K562 (cell line): ENCODE measurements around the gene HDAC7. TPM values are rescaled to one million over a fixed set of nuclear protein-coding genes. Genes with fewer than 3 reads are reported as not detected.

ENCODE experiments used
- ATAC-seq: fragments of 200-7000 bp; cut with Tn5 transposase; 3 replicates; pipeline ENCODE4 v1.9.1; 2020; ENCODE audit warnings: moderate library complexity
- BruUV-seq: library from RNA; stranded (reverse); fragments of 400-500 nt; replicated peaks from 2 replicates; lab custom pipeline; 2021; lab: Mats Ljungman, UMichigan
- CTCF ChIA-PET: fragments of 300-600 bp; formaldehyde crosslinking; extraction: SDS; loops from one replicate; lab custom pipeline; 2021; ENCODE audit warnings: low intra/inter-chr PET ratio; lab: Yijun Ruan, JAX
- POLR2A ChIA-PET: fragments of 300-600, 350-650 bp; sonication (Branson Sonifier 250); formaldehyde crosslinking; extraction: SDS; loops from one replicate; lab custom pipeline; 2021; ENCODE audit warnings: antibody characterized with exemption, inconsistent platforms; lab: Yijun Ruan, JAX
- DNase-seq, 4 experiments: peaks; one replicate each; pipeline versions ENCODE4 v3.0.0 to v3.0.0-alpha.2; 2011 to 2018; ENCODE audit warnings: low spot score in 3 of 4, mixed read lengths in 3 of 4; ENCODE audit errors: extremely low read depth in 1 of 4
- FAIRE-seq: peaks from 2 replicates; lab custom pipeline; 2011; peaks lifted over from hg19 to GRCh38; lab: Jason Lieb, UNC
- H2AFZ ChIP-seq: 2 replicates; pipeline ENCODE4 v1.6.0; 2011; ENCODE audit warnings: low read depth, low read length, control low read depth, inconsistent platforms
- H3K27ac ChIP-seq: fragments of 200-600 bp; 3 replicates; pipeline ENCODE4 v1.8.0; 2011; ENCODE audit warnings: low read depth, mild to moderate bottlenecking, control low read depth, inconsistent platforms, low read length, moderate library complexity, mixed read lengths; ENCODE audit errors: extremely low read depth
- H3K27me3 ChIP-seq, 2 experiments: fragments of 300-600 bp in 1 of 2; 2 replicates in 1 of 2; 3 replicates in 1 of 2; pipeline versions ENCODE4 v1.6.0 to v1.8.0; 2011; ENCODE audit warnings: inconsistent platforms in 2 of 2, low read length in 2 of 2, mild to moderate bottlenecking in 1 of 2, mixed read lengths in 1 of 2, moderate library complexity in 1 of 2; ENCODE audit not compliant: control insufficient read depth in 2 of 2, insufficient read depth in 2 of 2
- H3K36me3 ChIP-seq: fragments of 300-600 bp; 3 replicates; pipeline ENCODE4 v1.8.0; 2011; ENCODE audit warnings: mild to moderate bottlenecking, low read length, inconsistent platforms; ENCODE audit not compliant: control insufficient read depth, insufficient read depth
- H3K4me1 ChIP-seq, 2 experiments: fragments of 200-600 bp in 1 of 2; replicated peaks in 1 of 2; 2 replicates in 1 of 2; 3 replicates in 1 of 2; pipeline versions ENCODE4 v1.5.1 to v1.8.0; 2011; ENCODE audit warnings: inconsistent platforms in 2 of 2, low read length in 2 of 2, mild to moderate bottlenecking in 1 of 2, mixed read lengths in 1 of 2, moderate library complexity in 1 of 2; ENCODE audit not compliant: control insufficient read depth in 2 of 2, insufficient read depth in 2 of 2
- H3K4me2 ChIP-seq: 2 replicates; pipeline ENCODE4 v1.6.1; 2011; ENCODE audit warnings: low read length, control low read depth, inconsistent platforms, mixed read lengths; ENCODE audit not compliant: insufficient read depth
- H3K4me3 ChIP-seq: fragments of 200-600 bp; sonication (generic), shearing (Covaris generic); 2 replicates; pipeline ENCODE4 v1.5.1; 2016; ENCODE audit warnings: control low read depth, inconsistent platforms
- H3K79me2 ChIP-seq: fragments of 200-600 bp; 3 replicates; pipeline ENCODE4 v1.8.0; 2011; ENCODE audit warnings: low read length, inconsistent platforms; ENCODE audit not compliant: control insufficient read depth, insufficient read depth
- H3K9ac ChIP-seq, 2 experiments: 2 replicates each; pipeline versions ENCODE4 v1.6.0 to v1.6.1; 2011; ENCODE audit warnings: low read depth in 2 of 2, low read length in 2 of 2, control low read depth in 1 of 2, inconsistent platforms in 1 of 2, mild to moderate bottlenecking in 1 of 2, mixed read lengths in 1 of 2; ENCODE audit not compliant: insufficient read depth in 1 of 2
- H3K9me1 ChIP-seq: one replicate; pipeline ENCODE4 v1.6.0; 2011; ENCODE audit warnings: inconsistent platforms, mild to moderate bottlenecking, low read length, moderate library complexity; ENCODE audit not compliant: control insufficient read depth, insufficient read depth
- H3K9me3 ChIP-seq: replicated peaks from 2 replicates; pipeline ENCODE4 v1.5.1; 2011; ENCODE audit warnings: low read depth, low read length, inconsistent platforms; ENCODE audit not compliant: control insufficient read depth, insufficient read depth
- H4K20me1 ChIP-seq: replicated peaks from 2 replicates; pipeline ENCODE4 v1.6.1; 2011; ENCODE audit warnings: low read length, inconsistent platforms, mixed read lengths; ENCODE audit not compliant: control insufficient read depth, insufficient read depth
- ERF ChIP-seq: fragments of 450-650 bp; formaldehyde crosslinking; IDR thresholded peaks from 2 replicates; pipeline ENCODE4 v1.4.0; 2020; ENCODE audit warnings: mild to moderate bottlenecking, mixed read lengths
- FOXA3 ChIP-seq, 2 experiments: fragments of 450-650 bp in 1 of 2; sonication (generic) in 1 of 2; formaldehyde crosslinking; IDR thresholded peaks in 1 of 2; conservative IDR thresholded peaks in 1 of 2; 2 replicates each; pipeline versions ENCODE4 v1.4.0 to v1.8.0; 2020 to 2022; ENCODE audit warnings: mild to moderate bottlenecking in 2 of 2, missing genetic modification reagents in 1 of 2
- GABPA ChIP-seq: fragments of 200-800 bp; sonication (Bioruptor generic); conservative IDR thresholded peaks from 2 replicates; pipeline ENCODE4 v1.6.1; 2016; ENCODE audit warnings: low read depth, missing genetic modification characterization, missing compliant biosample characterization
- HSF4 ChIP-seq: fragments of 250-450 bp; sonication (Bioruptor Pico); IDR thresholded peaks from 2 replicates; pipeline ENCODE4 v2.1.2; 2022; ENCODE audit warnings: mild to moderate bottlenecking, moderate library complexity, borderline replicate concordance
- KDM4B ChIP-seq, 2 experiments: fragments of 450-650 bp in 1 of 2; sonication (generic) in 1 of 2; IDR thresholded peaks; 2 replicates each; pipeline ENCODE4 v1.6.1; 2016 to 2017; ENCODE audit warnings: borderline replicate concordance in 2 of 2, antibody characterized with exemption in 1 of 2, low read depth in 1 of 2, mild to moderate bottlenecking in 1 of 2
- KLF1 ChIP-seq: fragments of 450-650 bp; IDR thresholded peaks from 2 replicates; pipeline ENCODE4 v1.6.1; 2016; ENCODE audit warnings: missing genetic modification characterization, missing compliant biosample characterization
- RBBP5 ChIP-seq: fragments of 200-600 bp; sonication (generic); IDR thresholded peaks from 2 replicates; pipeline ENCODE4 v1.6.1; 2012; ENCODE audit warnings: borderline replicate concordance, mild to moderate bottlenecking, low read length, control low read depth, inconsistent platforms; ENCODE audit not compliant: insufficient read depth, poor library complexity, severe bottlenecking
- TRIM28 ChIP-seq: fragments of 450-650 bp; IDR thresholded peaks from 2 replicates; pipeline ENCODE4 v1.6.1; 2017
- WGBS: fragments of 100-300 bp; shearing (Covaris generic); methylation state at CpG from one replicate; pipeline ENCODE4 v1.1.6; 2016; ENCODE audit warnings: low coverage, mixed read lengths; ENCODE audit not compliant: insufficient coverage; ENCODE audit errors: missing lambda C conversion rate; 5-methylcytosine and 5-hydroxymethylcytosine counted together
- in situ Hi-C: fragments of 300-500 bp; cut with MboI; formaldehyde crosslinking; loops from 4 replicates; pipeline ENCODE4 v1.15.0; 2018; ENCODE audit warnings: inconsistent platforms, mixed read lengths
- intact Hi-C: fragments of 100-400 bp; cut with micrococcal nuclease; formaldehyde crosslinking; loops from 2 replicates; pipeline ENCODE4 v1.14.2; 2022
- polyA plus RNA-seq, 8 experiments: library from polyadenylated mRNA; depleted of rRNA in 4 of 8; stranded (reverse) in 5 of 8; unstranded in 3 of 8; fragments of >200 nt; fragmentation: Nextera tagmentation in 2 of 8; fragmentation: Illumina TruSeq in 1 of 8; extraction: Ambion mirVana in 2 of 8; extraction: Trizol in 1 of 8; gene quantifications; 2 replicates each; pipeline versions ENCODE4 v1.2.1 to v1.2.3, GENCODE V29; 2011 to 2014; ENCODE audit warnings: inconsistent platforms in 1 of 8, missing spikeins in 1 of 8
- total RNA-seq, 7 experiments: library from RNA; depleted of rRNA in 6 of 7; stranded (reverse); fragments of >200 nt in 6 of 7; fragmentation: Illumina TruSeq in 2 of 7; extraction: Trizol in 2 of 7; gene quantifications; 2 replicates each; pipeline versions ENCODE4 v1.2.1 to v1.2.3, GENCODE V29; 2011 to 2021; ENCODE audit warnings: low replicate concordance in 1 of 7
- TF ChIP-seq, protein P1 (sequence below): fragments of 250-450 bp; sonication (Bioruptor Pico); IDR thresholded peaks from 2 replicates; pipeline ENCODE4 v1.8.0; 2021; ENCODE audit warnings: moderate library complexity, mild to moderate bottlenecking, inconsistent platforms
- TF ChIP-seq, protein P2 (sequence below): sonication (generic); formaldehyde crosslinking; IDR thresholded peaks from 2 replicates; pipeline ENCODE4 v1.9.0; 2022; ENCODE audit warnings: mild to moderate bottlenecking, missing genetic modification reagents
- TF ChIP-seq, protein P3 (sequence below), 2 experiments: fragments of 200-800 bp in 1 of 2; sonication (Bioruptor generic) in 1 of 2; sonication (generic) in 1 of 2; formaldehyde crosslinking in 1 of 2; IDR thresholded peaks in 1 of 2; conservative IDR thresholded peaks in 1 of 2; 2 replicates each; pipeline versions ENCODE4 v1.5.0 to v1.6.1; 2016 to 2020; ENCODE audit warnings: missing compliant biosample characterization in 1 of 2, missing genetic modification characterization in 1 of 2, missing genetic modification reagents in 1 of 2
- TF ChIP-seq, protein P4 (sequence below): sonication (generic); formaldehyde crosslinking; IDR thresholded peaks from 2 replicates; pipeline ENCODE4 v1.8.0; 2022; ENCODE audit warnings: mild to moderate bottlenecking, missing genetic modification reagents
- TF ChIP-seq, protein P5 (sequence below): fragments of 450-650 bp; formaldehyde crosslinking; IDR thresholded peaks from 2 replicates; pipeline ENCODE4 v1.4.0; 2022; ENCODE audit warnings: missing genetic modification characterization

HDAC7 gene
- total and polyA plus RNA-seq, 9 of the 15 experiments (the other 6 are each of a cell fraction or from before 2014, with no cell fraction given), result 2.5 to 129 (median 31.1) TPM

DNA sequence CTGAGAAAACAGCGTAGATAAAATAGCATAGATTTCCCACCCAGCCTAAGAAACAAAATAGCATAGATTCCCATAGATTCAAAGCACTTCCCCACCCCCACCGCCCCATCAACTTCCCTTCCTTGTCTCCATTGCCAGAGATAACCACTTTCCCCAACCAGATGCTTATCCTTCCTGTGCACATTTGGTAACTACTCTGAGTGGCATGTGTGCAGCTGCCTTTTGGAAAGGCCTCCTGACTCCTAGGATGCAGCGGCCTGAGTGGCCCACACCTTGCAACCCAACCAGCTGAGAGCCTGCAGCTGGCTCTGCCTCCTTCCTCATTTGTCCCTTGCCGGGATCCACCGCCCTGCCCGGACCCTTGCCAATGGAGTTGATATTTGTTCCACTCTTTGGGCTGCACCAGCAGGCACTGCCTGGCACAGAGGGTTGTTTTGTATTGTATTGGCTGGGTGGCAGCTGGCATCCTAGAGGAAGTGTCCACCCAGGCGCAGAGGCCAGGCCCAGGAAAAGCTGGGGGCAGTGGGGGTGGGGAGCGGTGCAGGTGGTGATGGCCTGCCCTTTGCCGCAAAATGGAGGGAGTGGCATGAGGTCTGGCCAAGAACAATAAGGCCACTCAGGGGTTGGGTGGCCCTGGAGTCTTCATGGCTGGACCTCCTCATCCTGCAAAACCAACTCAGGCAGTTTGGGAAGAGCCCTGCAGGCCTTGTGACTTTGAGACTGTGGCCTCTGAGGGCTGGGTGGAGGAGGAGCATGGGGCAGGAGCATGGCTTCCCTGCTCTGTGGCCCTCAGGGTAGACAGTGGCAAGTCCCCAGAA lies 41.8 kb downstream of the HDAC7 start (continued):
- TF ChIP-seq, protein P1, sequence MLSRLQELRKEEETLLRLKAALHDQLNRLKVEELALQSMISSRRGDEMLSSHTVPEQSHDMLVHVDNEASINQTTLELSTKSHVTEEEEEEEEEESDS, result no peak
- TF ChIP-seq, protein P2, sequence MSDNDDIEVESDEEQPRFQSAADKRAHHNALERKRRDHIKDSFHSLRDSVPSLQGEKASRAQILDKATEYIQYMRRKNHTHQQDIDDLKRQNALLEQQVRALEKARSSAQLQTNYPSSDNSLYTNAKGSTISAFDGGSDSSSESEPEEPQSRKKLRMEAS, result no peak
- TF ChIP-seq KLF1 (tag), result no peak

DNA sequence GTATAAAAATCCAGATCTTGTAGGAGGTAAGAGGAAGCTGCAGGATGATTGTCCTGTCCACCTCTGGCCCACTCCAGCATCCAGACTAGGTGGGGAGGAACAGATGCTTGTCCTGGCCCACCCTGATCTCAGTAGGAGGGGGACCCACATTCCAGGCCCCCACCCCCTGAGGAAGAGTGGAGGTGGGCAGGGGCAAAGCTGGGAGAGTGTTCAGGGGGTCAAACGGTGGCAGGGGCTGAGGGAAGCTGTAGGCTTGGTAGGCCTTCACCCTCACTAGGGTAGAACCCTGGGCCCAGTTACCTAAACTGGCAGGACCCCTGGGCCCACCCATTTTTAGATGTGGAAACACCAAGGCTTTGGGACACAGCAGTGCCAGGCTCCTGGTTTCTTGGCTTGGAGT lies 42.6 kb downstream of the HDAC7 start:
- Histone ChIP-seq H3K79me2 (peaks cover 72% of the 10 kb centered on the region), H2AFZ (no peak overlapping the region), H3K9me3 (no peaks in the 10 kb centered on the region), H3K4me2 (peak overlapping the region; percentile 94), H3K36me3 (peaks cover 36% of the 10 kb centered on the region; the same call in 2 of the 3 replicates), H3K9ac (peak overlapping the region; percentile 84 to 88), H3K4me3 (no peak overlapping the region), H3K4me1 (peaks cover 54 to 67% of the 10 kb centered on the region in 2 experiments), H4K20me1 (peaks cover 13% of the 10 kb centered on the region; the same call in 1 of the 2 replicates), H3K27ac (peak overlapping the region; percentile 92), H3K27me3 (no peaks in the 10 kb centered on the region), H3K9me1 (peaks cover 5% of the 10 kb centered on the region)
- CTCF ChIA-PET, result interaction anchor here (1.2 to 4.5 kb wide), 2 partner anchors 34 to 62 kb away, joined by 3 to 42 read pairs; no protein-coding TSS in a partner anchor
- FAIRE-seq (no peak), DNase-seq (no peak), ATAC-seq (no peak)
- in situ Hi-C loops (loop anchor here (10.0 kb wide), 1 partner anchor 62 kb away; no protein-coding TSS in a partner anchor), intact Hi-C loops (no loop called here)
- WGBS, result 33% methylated on average over 1 of the region's 1 CpG
- no TSS peak for BruUV-seq
- POLR2A ChIA-PET, result interaction anchor here (0.6 to 5.4 kb wide), 17 partner anchors 8 to 67 kb away, joined by 3 to 38 read pairs (median 4); partner anchors contain the start of gene RAPGEF3
- TF ChIP-seq HSF4 (CRISPR knock-in tag), result no peak
- TF ChIP-seq, protein P3, sequence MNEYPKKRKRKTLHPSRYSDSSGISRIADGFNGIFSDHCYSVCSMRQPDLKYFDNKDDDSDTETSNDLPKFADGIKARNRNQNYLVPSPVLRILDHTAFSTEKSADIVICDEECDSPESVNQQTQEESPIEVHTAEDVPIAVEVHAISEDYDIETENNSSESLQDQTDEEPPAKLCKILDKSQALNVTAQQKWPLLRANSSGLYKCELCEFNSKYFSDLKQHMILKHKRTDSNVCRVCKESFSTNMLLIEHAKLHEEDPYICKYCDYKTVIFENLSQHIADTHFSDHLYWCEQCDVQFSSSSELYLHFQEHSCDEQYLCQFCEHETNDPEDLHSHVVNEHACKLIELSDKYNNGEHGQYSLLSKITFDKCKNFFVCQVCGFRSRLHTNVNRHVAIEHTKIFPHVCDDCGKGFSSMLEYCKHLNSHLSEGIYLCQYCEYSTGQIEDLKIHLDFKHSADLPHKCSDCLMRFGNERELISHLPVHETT (CRISPR knock-in tag; conservative IDR thresholded peaks at IDR 0.05 in 1 of 2, IDR thresholded peaks at IDR 0.05 in 1 of 2), result 0 out of 4 replicates have a peak, but pooled peaks of 1 of the 2 experiments have one; percentile 13
- TF ChIP-seq, protein P4, sequence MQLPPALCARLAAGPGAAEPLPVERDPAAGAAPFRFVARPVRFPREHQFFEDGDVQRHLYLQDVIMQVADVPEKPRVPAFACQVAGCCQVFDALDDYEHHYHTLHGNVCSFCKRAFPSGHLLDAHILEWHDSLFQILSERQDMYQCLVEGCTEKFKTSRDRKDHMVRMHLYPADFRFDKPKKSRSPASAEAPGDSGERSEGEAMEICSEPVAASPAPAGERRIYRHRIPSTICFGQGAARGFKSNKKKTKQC (CRISPR knock-in tag), result 0 out of 2 replicates have a peak, but pooled peaks have one; percentile 28
- TF ChIP-seq KDM4B (IDR thresholded peaks at IDR 0.05; ENCODE audit: borderline replicate concordance in 2 of 2, low read depth in 1 of 2), result no peak
- peak; percentile 16; the same call in 1 of the 2 replicates for TF ChIP-seq GABPA
- TF ChIP-seq, protein P5, sequence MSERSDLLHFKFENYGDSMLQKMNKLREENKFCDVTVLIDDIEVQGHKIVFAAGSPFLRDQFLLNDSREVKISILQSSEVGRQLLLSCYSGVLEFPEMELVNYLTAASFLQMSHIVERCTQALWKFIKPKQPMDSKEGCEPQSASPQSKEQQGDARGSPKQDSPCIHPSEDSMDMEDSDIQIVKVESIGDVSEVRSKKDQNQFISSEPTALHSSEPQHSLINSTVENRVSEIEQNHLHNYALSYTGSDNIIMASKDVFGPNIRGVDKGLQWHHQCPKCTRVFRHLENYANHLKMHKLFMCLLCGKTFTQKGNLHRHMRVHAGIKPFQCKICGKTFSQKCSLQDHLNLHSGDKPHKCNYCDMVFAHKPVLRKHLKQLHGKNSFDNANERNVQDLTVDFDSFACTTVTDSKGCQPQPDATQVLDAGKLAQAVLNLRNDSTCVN, result 0 out of 2 replicates have a peak, but pooled peaks have one; percentile 4
- TF ChIP-seq TRIM28, result no peak
- TF ChIP-seq ERF (CRISPR knock-in tag), result no peak
- TF ChIP-seq RBBP5, result peak; percentile 33
- 0 out of 4 replicates have a peak, but pooled peaks of 1 of the 2 experiments have one; percentile 30 for TF ChIP-seq FOXA3 (CRISPR knock-in tag; conservative IDR thresholded peaks at IDR 0.05 in 1 of 2, IDR thresholded peaks at IDR 0.05 in 1 of 2)
